Measurements from ENCODE around the gene ABCA12. TPM values are rescaled to one million over a fixed set of nuclear protein-coding genes. Genes with fewer than 3 reads are reported as not detected.

The ABCA12 gene
- total and polyA plus RNA-seq, 2 donors (not counting 3 experiments of a cell fraction or from before 2014, with no cell fraction given) = not detected

DNA sequence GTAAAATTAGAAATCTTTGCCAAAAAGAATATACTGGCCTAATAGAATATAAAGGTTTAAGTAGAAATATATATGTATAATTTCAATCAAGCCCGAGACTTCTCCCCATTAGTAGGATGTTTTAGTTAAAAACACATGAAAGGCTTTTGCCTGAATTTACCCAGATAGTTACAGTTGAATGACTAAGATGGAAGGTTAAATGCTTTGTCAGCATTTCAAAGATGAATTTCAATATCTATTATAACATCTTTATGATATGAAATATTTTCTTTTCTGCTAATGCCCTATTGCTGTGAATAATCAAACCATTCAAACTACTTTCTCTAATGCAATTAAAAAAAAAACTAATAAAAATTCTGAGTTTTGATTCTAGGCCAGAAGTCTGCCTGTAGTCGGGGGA, 18.0 kb upstream of the ABCA12 start:
- no peak overlapping the region for H3K4me3 ChIP-seq (replicated peaks in 1 of 3; ENCODE audit: insufficient read depth in 1 of 3, low read depth in 1 of 3, low read length in 3 of 3)
- no peaks in the 10 kb centered on the region for H3K79me2 ChIP-seq (ENCODE audit: control insufficient read depth, insufficient read depth, low read length)
- CTCF ChIA-PET = no interaction called here
- no peak for FAIRE-seq
- POLR2A ChIA-PET = no interaction called here
- intact Hi-C loops (cut with micrococcal nuclease) (no loop called here), dilution Hi-C loops (cut with MboI; ENCODE audit: extremely low pct_ligation_motif_present, low sequenced_read_pairs) (no loop called here)
- H3K27ac ChIP-seq (ENCODE audit: insufficient read depth, low read depth, low read length) = no peak overlapping the region
- no peaks in the 10 kb centered on the region for H3K27me3 ChIP-seq (ENCODE audit: control insufficient read depth in 2 of 2, insufficient read depth in 2 of 2, low read length in 2 of 2)
- no peak overlapping the region for H3K4me2 ChIP-seq (ENCODE audit: insufficient read depth, low read length)
- no peak overlapping the region for H2AFZ ChIP-seq (ENCODE audit: low read depth, low read length)
- no peaks in the 10 kb centered on the region for H3K9me1 ChIP-seq (replicated peaks; ENCODE audit: control insufficient read depth, extremely low read depth, insufficient read depth, low read length)
- no peaks in the 10 kb centered on the region for H3K9me3 ChIP-seq (replicated peaks; ENCODE audit: control insufficient read depth, insufficient read depth, low read length)
- no peak overlapping the region for H3K9ac ChIP-seq (replicated peaks; ENCODE audit: extremely low read depth, insufficient read depth, low read length)
- no TSS peak for BruUV-seq (replicated peaks)
- no peak for DNase-seq (ENCODE audit: low read depth, low spot score)
- TF ChIP-seq MYC (IDR thresholded peaks at IDR 0.05; ENCODE audit: low read depth, low read length) = no peak
- TF ChIP-seq EZH2 (IDR thresholded peaks at IDR 0.05; ENCODE audit: borderline replicate concordance, low read depth, low read length, severe bottlenecking) = no peak
- no peak for TF ChIP-seq JUN (IDR thresholded peaks at IDR 0.05; ENCODE audit: borderline replicate concordance, insufficient read depth, insufficient read length, low read depth)
- TF ChIP-seq POLR2A (IDR thresholded peaks at IDR 0.05; ENCODE audit: low read depth, low read length) = no peak
- no peak for TF ChIP-seq FOS (IDR thresholded peaks at IDR 0.05; ENCODE audit: borderline replicate concordance, insufficient read depth, low read length)
- TF ChIP-seq GATA2 (IDR thresholded peaks at IDR 0.05; ENCODE audit: insufficient read depth, insufficient read length, low read depth, low read length) = no peak
- H4K20me1 ChIP-seq (replicated peaks; ENCODE audit: control insufficient read depth, extremely low read depth, insufficient read depth, low read length) = no peaks in the 10 kb centered on the region
- no peaks in the 10 kb centered on the region for H3K36me3 ChIP-seq (ENCODE audit: control insufficient read depth in 2 of 2, extremely low read depth in 1 of 2, insufficient read depth in 2 of 2, low read length in 2 of 2)
- H3K4me1 ChIP-seq (ENCODE audit: control insufficient read depth, extremely low read depth, insufficient read depth, low read length) = no peaks in the 10 kb centered on the region

- Histone ChIP-seq H3K4me2 (ENCODE audit: insufficient read depth, low read length) (no peak overlapping the region), H3K36me3 (ENCODE audit: control insufficient read depth in 2 of 2, extremely low read depth in 1 of 2, insufficient read depth in 2 of 2, low read length in 2 of 2) (no peaks in the 10 kb centered on the region), H3K79me2 (ENCODE audit: control insufficient read depth, insufficient read depth, low read length) (no peaks in the 10 kb centered on the region), H3K27me3 (ENCODE audit: control insufficient read depth in 2 of 2, insufficient read depth in 2 of 2, low read length in 2 of 2) (no peaks in the 10 kb centered on the region), H3K9me3 (replicated peaks; ENCODE audit: control insufficient read depth, insufficient read depth, low read length) (no peaks in the 10 kb centered on the region), H3K9me1 (replicated peaks; ENCODE audit: control insufficient read depth, extremely low read depth, insufficient read depth, low read length) (no peaks in the 10 kb centered on the region), H4K20me1 (replicated peaks; ENCODE audit: control insufficient read depth, extremely low read depth, insufficient read depth, low read length) (no peaks in the 10 kb centered on the region), H2AFZ (ENCODE audit: low read depth, low read length) (no peak overlapping the region), H3K9ac (replicated peaks; ENCODE audit: extremely low read depth, insufficient read depth, low read length) (no peak overlapping the region), H3K27ac (ENCODE audit: insufficient read depth, low read depth, low read length) (no peak overlapping the region), H3K4me1 (ENCODE audit: control insufficient read depth, extremely low read depth, insufficient read depth, low read length) (no peaks in the 10 kb centered on the region), H3K4me3 (replicated peaks in 1 of 3; ENCODE audit: insufficient read depth in 1 of 3, low read depth in 1 of 3, low read length in 3 of 3) (no peak overlapping the region)
- ChIA-PET CTCF (interaction anchor here (1.0 kb wide), 1 partner anchor 17 kb away, joined by 3 read pairs; no protein-coding TSS in a partner anchor), POLR2A (no interaction called here)
- intact Hi-C loops (cut with micrococcal nuclease) (no loop called here), dilution Hi-C loops (cut with MboI; ENCODE audit: extremely low pct_ligation_motif_present, low sequenced_read_pairs) (no loop called here)
- FAIRE-seq = no peak
- no peak for DNase-seq (ENCODE audit: low read depth, low spot score)
- TF ChIP-seq EZH2 (IDR thresholded peaks at IDR 0.05; ENCODE audit: borderline replicate concordance, low read depth, low read length, severe bottlenecking) (no peak), FOS (IDR thresholded peaks at IDR 0.05; ENCODE audit: borderline replicate concordance, insufficient read depth, low read length) (no peak), MYC (IDR thresholded peaks at IDR 0.05; ENCODE audit: low read depth, low read length) (no peak), POLR2AphosphoS5 (IDR thresholded peaks at IDR 0.05; ENCODE audit: insufficient read depth, low read depth, low read length) (no peak), JUN (IDR thresholded peaks at IDR 0.05; ENCODE audit: borderline replicate concordance, insufficient read depth, insufficient read length, low read depth) (no peak), GATA2 (IDR thresholded peaks at IDR 0.05; ENCODE audit: insufficient read depth, insufficient read length, low read depth, low read length) (no peak), POLR2A (IDR thresholded peaks at IDR 0.05; ENCODE audit: low read depth, low read length) (no peak), CTCF (IDR thresholded peaks at IDR 0.05; ENCODE audit: extremely low read depth in 1 of 2, insufficient read depth in 1 of 2, low read depth in 1 of 2, low read length in 2 of 2) (no peak)
- TF ChIP-seq, protein P1, sequence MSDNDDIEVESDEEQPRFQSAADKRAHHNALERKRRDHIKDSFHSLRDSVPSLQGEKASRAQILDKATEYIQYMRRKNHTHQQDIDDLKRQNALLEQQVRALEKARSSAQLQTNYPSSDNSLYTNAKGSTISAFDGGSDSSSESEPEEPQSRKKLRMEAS (IDR thresholded peaks at IDR 0.05; ENCODE audit: insufficient read depth, insufficient read length) = no peak
- BruUV-seq (replicated peaks) = no TSS peak
Measured at GRCh38 chr2:215149894-215150293, 11.5 kb upstream of the ABCA12 start.

Data from endothelial cell of umbilical vein (primary cell).